GM12878 (cell line): Measurements from ENCODE around the gene EME2. TPM values are rescaled to one million over a fixed set of nuclear protein-coding genes. Genes with fewer than 3 reads are reported as not detected.

ENCODE experiments used
- BACH1 ChIP-seq: fragments of 450-650 bp; IDR thresholded peaks from 2 replicates; pipeline ENCODE4 v1.6.1; 2017; ENCODE audit warnings: mild to moderate bottlenecking, borderline replicate concordance
- BRCA1 ChIP-seq: IDR thresholded peaks from 2 replicates; pipeline ENCODE4 v1.6.1; 2011; ENCODE audit warnings: low read depth, low read length, improper control_type of control experiment
- CBX3 ChIP-seq: fragments of 200-600 bp; sonication (generic); IDR thresholded peaks from 2 replicates; pipeline ENCODE4 v1.6.1; 2016; ENCODE audit warnings: low read depth, borderline replicate concordance
- CREB1 ChIP-seq: IDR thresholded peaks from 2 replicates; pipeline ENCODE4 v1.6.1; 2012; ENCODE audit warnings: low read depth, mild to moderate bottlenecking, inconsistent platforms
- CREM ChIP-seq: IDR thresholded peaks from 2 replicates; pipeline ENCODE4 v1.6.1; 2014; ENCODE audit warnings: antibody characterized with exemption, low read depth
- FOXM1 ChIP-seq: IDR thresholded peaks from 2 replicates; pipeline ENCODE4 v1.6.1; 2012; ENCODE audit warnings: low read depth, mild to moderate bottlenecking, inconsistent platforms, low read length, moderate library complexity
- IKZF2 ChIP-seq, 2 experiments: fragments of 450-650 bp; IDR thresholded peaks; 2 replicates each; pipeline ENCODE4 v1.6.1; 2017; ENCODE audit warnings: mild to moderate bottlenecking in 2 of 2, moderate library complexity in 2 of 2
- IRF3 ChIP-seq: fragments of 450-650 bp; IDR thresholded peaks from 2 replicates; pipeline ENCODE4 v1.6.1; 2014; ENCODE audit warnings: mild to moderate bottlenecking
- KDM1A ChIP-seq: fragments of 200-600 bp; sonication (generic); IDR thresholded peaks from 2 replicates; pipeline ENCODE4 v1.6.1; 2016; ENCODE audit warnings: borderline replicate concordance
- LARP7 ChIP-seq: fragments of 450-650 bp; IDR thresholded peaks from 2 replicates; pipeline ENCODE4 v1.6.1; 2017; ENCODE audit warnings: mild to moderate bottlenecking
- MEF2A ChIP-seq: IDR thresholded peaks from 2 replicates; pipeline ENCODE4 v1.6.1; 2011; ENCODE audit warnings: low read depth, mild to moderate bottlenecking, low read length, moderate library complexity; ENCODE audit not compliant: insufficient read depth
- MEF2B ChIP-seq: fragments of 450-650 bp; IDR thresholded peaks from 2 replicates; pipeline ENCODE4 v1.6.1; 2018; ENCODE audit warnings: mild to moderate bottlenecking, moderate library complexity; ENCODE audit not compliant: partially characterized antibody, poor library complexity, severe bottlenecking
- MTA2 ChIP-seq: fragments of 450-650 bp; IDR thresholded peaks from 2 replicates; pipeline ENCODE4 v1.6.1; 2016; ENCODE audit warnings: low read depth, mild to moderate bottlenecking, moderate library complexity
- MTA3 ChIP-seq: IDR thresholded peaks from 2 replicates; pipeline ENCODE4 v1.6.1; 2012; ENCODE audit warnings: low read length, inconsistent platforms, borderline replicate concordance
- NR2F1 ChIP-seq: fragments of 450-650 bp; conservative IDR thresholded peaks from 2 replicates; pipeline ENCODE4 v1.6.1; 2017; ENCODE audit warnings: mild to moderate bottlenecking
- NRF1 ChIP-seq: conservative IDR thresholded peaks from 2 replicates; pipeline ENCODE4 v1.6.1; 2011; ENCODE audit warnings: mild to moderate bottlenecking, low read depth, low read length, improper control_type of control experiment
- SKIL ChIP-seq: fragments of 450-650 bp; IDR thresholded peaks from 2 replicates; pipeline ENCODE4 v1.6.1; 2017; ENCODE audit warnings: mild to moderate bottlenecking, low read depth, inconsistent platforms; ENCODE audit not compliant: poor library complexity, severe bottlenecking
- SMAD1 ChIP-seq: fragments of 450-650 bp; IDR thresholded peaks from 2 replicates; pipeline ENCODE4 v1.6.1; 2018; ENCODE audit warnings: mild to moderate bottlenecking, low read depth; ENCODE audit not compliant: partially characterized antibody
- STAT1 ChIP-seq: fragments of 450-650 bp; conservative IDR thresholded peaks from 2 replicates; pipeline ENCODE4 v1.6.1; 2014; ENCODE audit warnings: antibody characterized with exemption, mild to moderate bottlenecking
- TBL1XR1 ChIP-seq: IDR thresholded peaks from 2 replicates; pipeline ENCODE4 v1.6.1; 2012; ENCODE audit warnings: low read depth, low read length, improper control_type of control experiment
- TCF7 ChIP-seq: IDR thresholded peaks from 2 replicates; pipeline ENCODE4 v1.6.1; 2014; ENCODE audit warnings: antibody characterized with exemption, borderline replicate concordance
- ZNF384 ChIP-seq: IDR thresholded peaks from 2 replicates; pipeline ENCODE4 v1.6.1; 2012; ENCODE audit warnings: low read depth, mild to moderate bottlenecking, low read length, improper control_type of control experiment, borderline replicate concordance
- ZNF622 ChIP-seq: fragments of 450-650 bp; IDR thresholded peaks from 2 replicates; pipeline ENCODE4 v1.6.1; 2017; ENCODE audit warnings: mild to moderate bottlenecking, inconsistent platforms
- polyA plus RNA-seq, 11 experiments: library from polyadenylated mRNA; depleted of rRNA in 4 of 11; unstranded in 6 of 11; stranded (reverse) in 5 of 11; fragments of >200 nt; fragmentation: Nextera tagmentation in 4 of 11; fragmentation: Illumina TruSeq in 1 of 11; extraction: Ambion mirVana in 4 of 11; extraction: Trizol in 1 of 11; gene quantifications; 1 replicate in 1 of 11; 2 replicates in 10 of 11; pipeline versions ENCODE4 v1.2.1 to v1.2.3, GENCODE V29; 2011 to 2016; ENCODE audit warnings: inconsistent platforms in 2 of 11, missing spikeins in 2 of 11, low read depth in 1 of 11
- total RNA-seq, 4 experiments: library from RNA; depleted of rRNA in 3 of 4; stranded (reverse); fragments of >200 nt in 3 of 4; fragmentation: Illumina TruSeq in 1 of 4; extraction: Trizol in 1 of 4; gene quantifications; 2 replicates each; pipeline versions ENCODE4 v1.2.1 to v1.2.3, GENCODE V29; 2013 to 2021
- TF ChIP-seq, protein P1 (sequence below), 3 experiments: IDR thresholded peaks in 2 of 3; conservative IDR thresholded peaks in 1 of 3; 2 replicates each; pipeline ENCODE4 v1.5.1; 2011; ENCODE audit warnings: low read depth in 3 of 3, low read length in 3 of 3, mild to moderate bottlenecking in 3 of 3, control low read depth in 2 of 3, moderate library complexity in 2 of 3, inconsistent platforms in 1 of 3, mixed read lengths in 1 of 3; ENCODE audit not compliant: control insufficient read depth in 2 of 3, insufficient read depth in 1 of 3; ENCODE audit errors: extremely low read depth in 1 of 3

Gene EME2
- total and polyA plus RNA-seq, 10 of the 15 experiments (the other 5 are each of a cell fraction or from before 2014, with no cell fraction given) = 0.29 to 16.9 (median 4.1) TPM

DNA sequence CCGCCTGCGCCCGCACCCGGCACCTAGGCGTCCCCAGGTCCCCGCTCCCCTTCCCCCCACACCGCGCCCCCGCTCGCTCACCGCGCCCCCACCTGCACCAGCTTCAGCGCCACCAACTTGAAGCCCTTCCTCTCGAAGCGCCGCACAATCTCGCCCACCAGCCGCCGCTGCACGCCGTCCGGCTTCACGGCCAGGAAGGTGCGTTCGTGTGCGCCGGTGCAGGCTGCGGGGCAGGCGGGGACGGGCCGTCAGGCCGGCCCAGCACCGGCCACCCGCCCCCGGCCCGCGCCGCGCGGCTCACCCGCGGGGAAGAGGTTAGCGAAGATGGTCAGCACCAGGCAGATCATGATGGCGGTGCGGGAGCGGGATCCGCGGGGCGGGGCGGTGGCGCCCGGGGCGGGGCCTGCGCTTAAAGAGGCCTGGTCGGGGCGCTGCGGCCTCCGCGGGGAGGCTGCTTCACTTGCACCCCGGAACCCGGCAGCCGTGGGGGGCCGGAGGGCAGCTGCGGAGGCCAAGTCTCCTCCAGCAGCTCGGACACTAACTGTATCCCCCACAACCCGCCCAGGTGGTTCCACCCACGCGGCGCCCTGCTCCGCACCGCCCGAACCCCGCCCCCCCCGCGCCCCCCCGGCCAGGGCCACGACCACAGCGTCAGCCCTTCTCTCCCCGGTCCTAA is 1.3 kb upstream of the EME2 start, which contains the start of gene NME3 (continued):
- TF ChIP-seq MEF2B (no peak), LARP7 (peak; percentile 35), TCF7 (no peak), TBL1XR1 (0 out of 2 replicates have a peak, but pooled peaks have one; percentile 20), BRCA1 (no peak), CREM (no peak), SKIL (no peak), MTA3 (no peak), KDM1A (no peak), FOXM1 (no peak), CBX3 (no peak), BACH1 (peak; percentile 64; the same call in 1 of the 2 replicates), ZNF384 (no peak), NRF1 (no peak), IKZF2 (IDR thresholded peaks at IDR 0.05) (no peak), NR2F1 (peak; percentile 56; the same call in 1 of the 2 replicates), STAT1 (no peak), ZNF622 (no peak), CREB1 (peak; percentile 60), MTA2 (no peak), MEF2A (no peak), IRF3 (no peak), SMAD1 (no peak)
- TF ChIP-seq, protein P1, sequence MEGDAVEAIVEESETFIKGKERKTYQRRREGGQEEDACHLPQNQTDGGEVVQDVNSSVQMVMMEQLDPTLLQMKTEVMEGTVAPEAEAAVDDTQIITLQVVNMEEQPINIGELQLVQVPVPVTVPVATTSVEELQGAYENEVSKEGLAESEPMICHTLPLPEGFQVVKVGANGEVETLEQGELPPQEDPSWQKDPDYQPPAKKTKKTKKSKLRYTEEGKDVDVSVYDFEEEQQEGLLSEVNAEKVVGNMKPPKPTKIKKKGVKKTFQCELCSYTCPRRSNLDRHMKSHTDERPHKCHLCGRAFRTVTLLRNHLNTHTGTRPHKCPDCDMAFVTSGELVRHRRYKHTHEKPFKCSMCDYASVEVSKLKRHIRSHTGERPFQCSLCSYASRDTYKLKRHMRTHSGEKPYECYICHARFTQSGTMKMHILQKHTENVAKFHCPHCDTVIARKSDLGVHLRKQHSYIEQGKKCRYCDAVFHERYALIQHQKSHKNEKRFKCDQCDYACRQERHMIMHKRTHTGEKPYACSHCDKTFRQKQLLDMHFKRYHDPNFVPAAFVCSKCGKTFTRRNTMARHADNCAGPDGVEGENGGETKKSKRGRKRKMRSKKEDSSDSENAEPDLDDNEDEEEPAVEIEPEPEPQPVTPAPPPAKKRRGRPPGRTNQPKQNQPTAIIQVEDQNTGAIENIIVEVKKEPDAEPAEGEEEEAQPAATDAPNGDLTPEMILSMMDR (IDR thresholded peaks at IDR 0.05 in 2 of 3, conservative IDR thresholded peaks at IDR 0.05 in 1 of 3; ENCODE audit: control insufficient read depth in 2 of 3, extremely low read depth in 1 of 3, insufficient read depth in 1 of 3, low read depth in 3 of 3, low read length in 3 of 3) = no peak
